ENCODE measurements around the gene POLE. TPM values are rescaled to one million over a fixed set of nuclear protein-coding genes. Genes with fewer than 3 reads are reported as not detected.
A peak's percentile ranks its signal among the peaks of the same experiment; 100 is the strongest.

The POLE gene
- total RNA-seq, 4 donors from 2014 or later, result 32.2 to 133 (median 44.4) TPM

GRCh38 chr12:132641811-132642650 lies 45.1 kb downstream of the POLE start:
- Histone ChIP-seq H3K27me3 (no peaks in the 10 kb centered on the region), H3K4me3 (no peak overlapping the region), H3K36me3 (peaks cover 0 to 84% (median 12%) of the 10 kb centered on the region in 3 donors), H3K27ac (no peak overlapping the region), H3K9me3 (no peaks in the 10 kb centered on the region), H3K4me1 (peaks cover 0 to 8% (median 0%) of the 10 kb centered on the region in 4 donors)
- DNase-seq (ENCODE audit: low spot score in 2 of 2), result no peak
- TF ChIP-seq POLR2A (IDR thresholded peaks at IDR 0.05) (no peak), CTCF (IDR thresholded peaks at IDR 0.05) (no peak), EP300 (IDR thresholded peaks at IDR 0.05) (no peak)
- 93% methylated on average over 23 to 28 of the region's 28 CpGs for WGBS, 2 donors

GRCh38 chr12:132640936-132641335 lies 46.2 kb downstream of the POLE start:
- Histone ChIP-seq H3K9me3 (no peaks in the 10 kb centered on the region), H3K27me3 (no peaks in the 10 kb centered on the region), H3K27ac (no peak overlapping the region), H3K4me1 (peaks cover 0 to 8% (median 0%) of the 10 kb centered on the region in 4 donors), H3K36me3 (peaks cover 0 to 84% (median 12%) of the 10 kb centered on the region in 3 donors), H3K4me3 (no peak overlapping the region)
- 71 to 82% methylated on average over 6 to 10 of the region's 10 CpGs for WGBS, 2 donors
- no peak for DNase-seq (ENCODE audit: low spot score in 2 of 2)
- no peak for TF ChIP-seq CTCF (IDR thresholded peaks at IDR 0.05)
- no peak for TF ChIP-seq EP300 (IDR thresholded peaks at IDR 0.05)

- no peaks in the 10 kb centered on the region for H3K9me3 ChIP-seq
- TF ChIP-seq CTCF (IDR thresholded peaks at IDR 0.05), result no peak
- TF ChIP-seq POLR2A (IDR thresholded peaks at IDR 0.05), result no peak
- TF ChIP-seq EP300 (IDR thresholded peaks at IDR 0.05), result no peak
- H3K27me3 ChIP-seq, result no peaks in the 10 kb centered on the region
- H3K27ac ChIP-seq, result no peak overlapping the region
- no peak overlapping the region for H3K4me3 ChIP-seq
- DNase-seq (ENCODE audit: low spot score in 2 of 2), result no peak
- H3K4me1 ChIP-seq, result peaks cover 0 to 8% (median 0%) of the 10 kb centered on the region in 4 donors
- peaks cover 0 to 86% (median 12%) of the 10 kb centered on the region in 3 donors for H3K36me3 ChIP-seq
- WGBS, 2 donors, result 85 to 91% methylated on average over 12 of the region's 12 CpGs
Observed at GRCh38 chr12:132639956-132640520, 47.1 kb downstream of the POLE start.

- Histone ChIP-seq H3K9me3 (no peaks in the 10 kb centered on the region), H3K4me3 (no peak overlapping the region), H3K36me3 (peaks cover 0 to 97% (median 12%) of the 10 kb centered on the region in 3 donors), H3K27ac (peak overlapping the region in 2 of 4 donors; percentile 3 to 43), H3K4me1 (peaks cover 0 to 8% (median 0%) of the 10 kb centered on the region in 4 donors), H3K27me3 (no peaks in the 10 kb centered on the region)
- WGBS, 2 donors, result 71 to 73% methylated on average over 25 of the region's 25 CpGs
- peak in 3 of 5 experiments; percentile 38 to 61 (median 51) for TF ChIP-seq CTCF (IDR thresholded peaks at IDR 0.05)
- TF ChIP-seq POLR2A (IDR thresholded peaks at IDR 0.05), result no peak
- peak in 1 of 2 donors; percentile 17 for TF ChIP-seq EP300 (IDR thresholded peaks at IDR 0.05)
- DNase-seq (ENCODE audit: low spot score in 2 of 2), result peak; percentile 33 to 51
Observed at GRCh38 chr12:132638541-132639408, 48.4 kb downstream of the POLE start.
